HG02840 (cell line): ENCODE data around the gene ZNF552.
A peak's percentile ranks its signal among the peaks of the same experiment; 100 is the strongest.

ENCODE experiments used
- ATAC-seq: cut with Tn5 transposase; IDR thresholded peaks from one replicate; pipeline ENCODE4 v1.9.1; 2021; ENCODE audit warnings: mild to moderate bottlenecking, moderate library complexity, moderate number of reproducible peaks; ENCODE audit not compliant: unreplicated experiment, low FRiP score

Gene ZNF552

DNA sequence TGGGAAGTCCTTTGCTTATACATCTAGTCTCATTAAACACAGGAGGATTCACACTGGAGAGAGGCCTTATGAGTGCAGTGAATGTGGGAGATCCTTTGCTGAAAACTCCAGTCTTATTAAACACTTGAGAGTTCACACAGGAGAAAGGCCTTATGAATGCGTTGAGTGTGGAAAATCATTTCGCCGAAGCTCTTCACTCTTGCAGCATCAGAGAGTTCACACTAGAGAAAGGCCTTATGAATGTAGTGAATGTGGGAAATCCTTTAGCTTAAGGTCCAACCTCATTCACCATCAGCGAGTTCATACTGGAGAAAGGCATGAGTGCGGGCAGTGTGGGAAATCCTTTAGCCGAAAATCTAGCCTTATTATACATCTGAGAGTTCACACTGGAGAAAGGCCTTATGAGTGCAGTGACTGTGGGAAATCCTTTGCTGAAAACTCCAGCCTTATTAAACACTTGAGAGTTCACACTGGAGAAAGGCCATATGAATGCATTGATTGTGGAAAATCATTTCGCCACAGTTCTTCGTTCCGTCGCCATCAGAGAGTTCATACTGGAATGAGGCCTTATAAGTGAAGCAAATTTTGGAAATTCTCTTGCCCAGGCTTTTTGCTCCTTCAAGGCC lies 35.4 kb downstream of the ZNF552 start:
- ATAC-seq: no peak

DNA sequence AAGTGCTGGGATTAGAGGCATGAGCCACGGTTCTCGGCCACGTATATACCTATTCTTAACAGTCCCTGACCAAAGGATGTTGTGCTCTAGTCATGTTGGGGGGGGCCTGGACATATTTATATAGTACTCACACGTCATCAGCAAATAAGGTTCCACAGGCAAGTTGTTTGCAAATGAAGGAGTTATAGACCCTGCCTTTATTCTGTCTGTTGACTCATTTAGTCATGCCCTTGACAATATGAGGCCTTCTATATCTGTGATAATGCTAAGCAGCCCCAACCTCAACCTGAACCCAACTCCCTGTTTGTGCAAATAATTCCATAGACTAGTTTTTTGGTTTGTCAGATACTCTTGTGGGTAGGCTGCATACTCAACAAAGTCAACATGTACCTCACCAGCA lies 36.4 kb downstream of the ZNF552 start:
- ATAC-seq: no peak

DNA sequence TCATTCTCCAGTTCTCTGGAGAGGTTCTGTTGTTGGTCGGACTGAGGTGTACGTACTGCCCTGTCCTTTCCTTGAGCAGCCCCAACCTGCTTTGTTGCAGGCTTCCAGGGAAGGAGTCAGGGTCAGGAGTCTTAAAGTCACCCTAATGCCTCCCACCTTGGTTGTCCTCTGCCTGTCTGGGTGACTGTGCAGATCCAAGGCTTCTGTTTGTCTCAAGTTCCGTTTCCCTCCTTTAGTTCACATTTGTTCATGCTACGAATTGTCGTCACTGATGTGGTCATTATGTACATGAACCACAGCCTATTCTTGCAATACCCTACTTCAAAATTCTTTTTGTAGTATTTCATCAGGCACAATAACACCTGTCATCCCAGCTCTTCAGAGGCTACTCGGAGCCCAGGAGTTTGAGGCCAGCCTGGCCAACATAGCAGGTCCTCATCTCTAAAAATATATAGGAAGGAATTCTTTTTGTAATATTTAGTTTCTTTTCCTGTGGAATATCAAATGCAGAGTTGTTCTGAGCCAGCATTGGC lies 37.9 kb downstream of the ZNF552 start:
- no peak for ATAC-seq

DNA sequence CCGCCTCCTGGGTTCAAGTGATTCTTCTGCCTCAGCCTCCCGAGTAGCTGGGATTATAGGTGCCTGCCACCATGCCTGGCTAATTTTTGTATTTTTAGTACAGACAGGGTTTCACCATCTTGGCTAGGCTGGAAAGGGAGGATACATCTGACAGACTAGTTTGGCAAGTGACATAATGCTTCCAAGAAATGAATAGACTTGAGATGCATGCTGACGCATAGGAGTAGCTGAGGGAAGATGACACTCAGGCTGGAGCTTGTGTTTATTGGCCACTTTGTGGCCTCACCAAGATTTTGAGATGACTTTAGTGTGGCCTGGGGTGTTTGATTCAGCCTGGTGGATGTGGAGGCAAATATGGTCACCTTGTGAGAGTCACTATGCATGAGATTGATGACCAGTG lies 41.2 kb downstream of the ZNF552 start:
- ATAC-seq: no peak

DNA sequence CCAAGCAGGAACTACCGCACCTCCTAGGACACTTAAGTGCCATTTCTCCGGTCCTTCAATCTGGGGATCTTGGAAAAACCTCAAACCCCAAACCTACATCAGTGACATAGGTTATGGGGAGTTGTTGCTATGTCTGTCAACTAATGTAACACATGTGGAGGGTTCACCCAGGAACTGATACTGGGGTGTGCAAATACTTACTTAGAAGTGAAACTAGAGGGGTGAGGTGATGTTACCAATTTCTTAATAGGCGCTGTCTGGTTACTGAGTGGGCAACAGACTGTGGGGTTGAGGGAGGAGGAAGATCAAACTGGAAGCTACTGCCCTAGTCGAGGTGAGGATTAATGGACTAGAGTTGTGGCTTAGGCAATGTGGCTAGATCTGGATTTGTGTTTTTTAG lies 43.3 kb downstream of the ZNF552 start:
- no peak for ATAC-seq

DNA sequence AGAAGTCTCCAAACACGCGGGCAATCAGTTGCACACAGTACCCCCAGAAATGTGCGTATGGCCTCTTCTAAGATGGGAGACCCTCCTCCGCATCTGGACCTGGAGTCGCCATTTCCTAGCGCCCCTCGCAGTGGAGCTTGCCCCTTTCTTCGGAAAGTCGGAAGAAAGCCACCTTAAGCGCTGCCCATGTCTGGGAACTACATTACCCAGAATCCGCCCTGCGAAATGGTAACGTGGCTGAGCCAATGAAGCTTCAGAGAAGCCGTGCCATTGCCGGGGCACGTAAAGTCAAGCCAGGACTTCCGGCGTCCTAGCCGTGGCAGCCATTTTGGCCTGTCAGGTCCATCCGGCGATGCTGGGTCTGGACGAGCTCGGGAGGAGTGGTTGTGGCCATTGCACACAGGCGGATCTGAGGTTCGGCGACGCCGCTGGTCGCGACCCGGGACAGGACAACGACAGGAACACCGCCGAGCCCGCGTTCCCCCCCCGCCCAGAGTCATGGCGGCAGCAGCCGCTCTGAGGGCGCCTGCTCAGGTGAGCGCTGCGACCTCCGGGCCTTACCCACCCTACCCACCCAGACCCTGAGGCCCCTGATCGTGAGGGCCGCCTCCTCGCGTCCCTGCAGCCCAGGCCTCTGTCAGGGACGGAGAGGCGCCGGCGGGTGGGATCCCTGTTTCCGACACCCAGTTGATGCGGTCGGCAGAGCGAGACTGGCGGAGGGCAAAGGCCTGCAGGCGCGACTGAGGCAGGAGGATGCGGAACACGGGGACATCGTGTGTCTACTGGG lies 45.2 kb downstream of the ZNF552 start, which contains the start of gene ZNF586:
Gene ZNF586 (plus strand): TSS at position 332 of the 787 bp plus-strand sequence. CDS start 167 bp downstream, at position 499.
- ATAC-seq: peak; percentile 98

DNA sequence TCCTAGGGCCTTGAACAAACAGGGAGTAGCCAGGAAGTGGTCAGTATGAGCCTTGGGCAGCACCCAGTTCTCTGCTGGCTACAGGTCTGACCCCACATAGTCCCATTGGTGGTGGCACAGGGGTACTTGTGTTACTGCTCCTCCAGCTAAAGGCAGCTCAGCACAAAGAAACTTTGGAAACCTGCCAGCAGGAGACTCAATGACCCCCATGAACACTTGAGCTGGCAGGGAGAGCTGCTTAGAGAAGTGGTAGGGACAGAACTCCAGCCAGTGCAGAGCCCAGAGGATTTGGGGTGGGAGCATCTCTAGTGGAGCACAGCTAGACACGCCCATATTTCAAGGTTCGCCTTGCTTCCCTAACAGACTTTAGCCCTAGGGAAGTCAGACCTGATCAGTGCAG lies 55.6 kb downstream of the ZNF552 start:
- ATAC-seq: no peak

DNA sequence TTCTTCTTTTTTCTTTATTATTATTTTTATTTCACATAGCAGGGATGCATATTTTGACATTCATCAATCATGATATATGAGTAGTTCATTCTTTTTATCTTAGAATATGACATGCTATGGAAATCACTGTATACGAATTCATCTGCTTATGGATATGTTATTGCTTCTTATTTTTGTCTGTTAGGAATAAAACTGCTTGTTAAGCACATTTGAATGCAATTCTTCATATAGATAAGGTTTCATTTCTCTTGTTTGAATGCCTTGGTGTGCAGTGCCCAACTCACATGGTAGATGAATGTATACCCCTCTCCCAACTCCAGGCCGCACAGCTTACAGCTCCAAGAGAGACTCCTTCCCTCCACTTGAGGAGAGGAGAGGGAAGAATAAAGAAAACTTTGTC lies 56.8 kb downstream of the ZNF552 start:
- ATAC-seq: no peak
